GM18951 (cell line): ENCODE data around the gene UBE2D3.

Experiments used
- POLR2A ChIP-seq: IDR thresholded peaks from 4 replicates; pipeline ENCODE4 v1.6.1; 2011; ENCODE audit warnings: mild to moderate bottlenecking; ENCODE audit not compliant: insufficient read length, insufficient read depth; ENCODE audit errors: extremely low read depth
- in situ Hi-C: fragments of 300-500 bp; cut with MboI; formaldehyde crosslinking; loops from one replicate; pipeline ENCODE4 v1.12.0; 2022; ENCODE audit warnings: low sequenced_read_pairs, mixed read lengths, inconsistent platforms; ENCODE audit not compliant: unreplicated experiment

UBE2D3 gene

DNA sequence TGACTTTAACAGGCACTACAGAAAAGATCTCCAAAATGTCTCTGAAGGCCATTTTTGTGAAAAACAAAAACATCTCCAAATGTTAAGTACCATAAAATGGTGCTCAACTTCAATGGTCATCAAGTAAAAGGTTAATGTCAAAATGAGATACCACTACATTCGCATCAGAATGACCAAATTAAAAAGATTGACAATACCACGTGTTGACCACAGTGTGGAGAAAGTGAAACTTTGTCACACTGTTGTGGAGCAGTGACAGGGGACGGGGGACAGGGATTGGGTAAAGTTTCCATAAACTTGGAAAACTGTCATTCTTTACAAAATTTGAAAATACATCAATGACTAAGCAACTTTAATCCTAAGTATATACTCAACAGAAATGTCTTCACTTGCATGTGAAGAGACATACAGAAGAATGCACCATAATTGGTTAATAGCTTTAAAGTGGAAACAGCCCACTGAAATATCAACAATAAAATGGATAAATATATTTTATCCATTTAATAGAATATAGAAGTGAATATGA, 22.3 kb upstream of the UBE2D3 start:
- TF ChIP-seq POLR2A, result no peak
- in situ Hi-C loops, result no loop called here

DNA sequence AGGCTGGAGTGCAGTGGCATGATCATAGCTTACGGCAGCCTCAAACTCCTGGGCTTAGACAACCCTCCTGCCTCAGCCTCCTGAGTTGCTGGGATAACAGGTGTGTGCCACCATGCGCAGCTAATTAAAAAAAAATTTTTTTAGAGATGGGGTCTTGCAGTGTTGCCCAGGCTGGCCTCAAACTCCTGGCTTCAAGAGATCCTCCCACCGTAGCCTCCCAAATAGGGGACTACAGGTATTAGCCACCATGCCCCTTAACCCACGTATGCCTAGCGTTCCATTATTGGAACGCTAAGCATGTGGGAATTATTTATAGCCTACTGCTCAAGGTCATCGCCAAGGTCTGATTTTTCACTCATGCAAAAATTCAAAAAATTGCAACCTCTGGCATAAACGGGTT, 20.3 kb upstream of the UBE2D3 start:
- in situ Hi-C loops, result no loop called here
- no peak for TF ChIP-seq POLR2A

DNA sequence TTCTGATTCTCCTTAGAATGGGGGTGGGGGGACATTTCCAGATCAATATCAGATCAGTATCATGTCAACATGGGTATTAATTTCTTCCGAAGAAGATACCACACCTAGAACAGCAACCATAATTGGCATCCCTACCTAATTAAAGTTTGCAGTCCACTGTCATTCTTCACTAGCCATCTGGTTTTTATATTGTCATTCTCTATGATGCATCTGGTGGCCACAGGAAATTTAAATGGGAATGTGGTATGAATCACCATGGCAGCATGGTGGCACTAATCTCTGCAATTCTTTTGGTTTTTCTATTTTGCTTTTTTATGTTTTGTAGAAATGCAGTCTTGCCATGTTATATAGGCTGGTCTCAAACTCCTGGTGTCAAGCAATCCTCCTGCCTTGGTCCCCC, 16.6 kb upstream of the UBE2D3 start:
- in situ Hi-C loops, result no loop called here
- no peak for TF ChIP-seq POLR2A

DNA sequence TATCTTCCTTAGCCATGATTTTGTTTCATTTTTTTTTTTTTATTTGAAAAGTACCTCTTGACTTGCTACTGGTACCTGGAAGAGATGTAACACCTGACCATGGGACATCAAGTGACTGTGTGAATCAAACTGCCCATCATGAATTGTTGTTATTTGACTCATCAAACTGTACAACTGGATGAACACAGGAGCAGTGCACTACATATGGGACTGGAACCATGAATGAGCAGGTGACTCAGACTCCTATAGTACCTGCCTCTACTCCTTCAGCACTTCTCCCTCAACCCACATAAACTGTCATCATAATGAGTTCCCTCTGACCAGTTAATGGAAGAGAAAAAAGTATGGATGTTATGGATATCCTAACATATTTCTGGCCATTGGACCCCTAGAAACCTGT, 15.9 kb upstream of the UBE2D3 start:
- no peak for TF ChIP-seq POLR2A
- in situ Hi-C loops, result no loop called here

DNA sequence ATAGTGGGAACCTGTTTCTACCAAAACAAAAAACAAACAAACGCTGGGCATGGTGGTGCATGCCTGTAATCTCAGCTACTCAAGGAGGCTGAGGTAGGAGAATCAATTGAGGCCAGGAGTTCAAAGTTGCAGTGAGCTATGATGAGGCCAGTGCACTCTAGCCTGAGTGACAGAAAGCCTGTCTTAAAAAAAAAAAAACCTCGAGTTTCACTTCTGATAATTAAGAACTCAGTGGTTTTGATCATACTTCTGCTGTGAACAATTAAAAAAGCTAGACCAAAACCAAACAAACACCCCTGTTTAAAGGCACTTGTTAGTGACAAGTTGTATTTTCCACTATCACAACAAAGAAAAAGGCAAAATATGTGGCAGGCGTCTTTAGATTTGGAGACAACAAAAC, 15.0 kb upstream of the UBE2D3 start:
- in situ Hi-C loops, result no loop called here
- no peak for TF ChIP-seq POLR2A

DNA sequence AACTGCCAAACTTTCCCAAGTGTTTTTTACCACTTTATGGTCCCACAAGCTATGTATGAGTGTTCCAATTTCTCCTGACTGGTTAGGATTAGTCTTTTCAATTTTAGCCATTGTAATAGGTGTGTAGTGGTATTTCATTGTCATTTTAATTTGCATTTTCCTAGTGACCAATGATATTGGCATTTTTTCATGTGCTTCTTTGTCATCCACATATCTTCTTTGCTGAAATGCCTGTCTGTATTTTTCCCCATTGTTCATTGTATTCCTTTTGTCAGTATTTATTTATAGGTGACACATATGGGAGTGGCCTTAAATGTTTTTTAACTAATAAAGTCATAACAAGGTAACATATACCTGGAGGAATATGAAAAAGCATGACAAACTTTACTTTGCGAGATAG, 9.2 kb upstream of the UBE2D3 start:
- in situ Hi-C loops, result no loop called here
- TF ChIP-seq POLR2A, result no peak

DNA sequence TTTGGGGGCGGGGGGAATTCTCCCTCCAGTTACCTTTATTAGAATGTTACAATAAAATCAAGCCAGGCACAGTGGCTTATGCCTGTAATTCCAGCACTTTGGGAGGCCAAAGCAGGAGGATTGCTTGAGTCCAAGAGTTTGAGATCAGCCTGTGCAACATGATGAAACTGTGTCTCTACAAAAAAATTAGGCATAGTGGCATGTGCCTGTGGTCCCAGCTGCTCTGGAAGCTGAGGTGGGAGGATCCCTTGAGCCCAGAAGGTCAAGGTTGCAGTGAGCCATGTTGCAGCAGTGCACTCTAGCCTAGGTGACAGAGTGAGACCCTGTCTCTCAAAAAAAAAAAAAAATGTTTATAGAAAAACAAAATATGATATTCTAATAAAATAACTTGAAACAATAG, 5.3 kb upstream of the UBE2D3 start:
- TF ChIP-seq POLR2A, result no peak
- in situ Hi-C loops, result no loop called here

DNA sequence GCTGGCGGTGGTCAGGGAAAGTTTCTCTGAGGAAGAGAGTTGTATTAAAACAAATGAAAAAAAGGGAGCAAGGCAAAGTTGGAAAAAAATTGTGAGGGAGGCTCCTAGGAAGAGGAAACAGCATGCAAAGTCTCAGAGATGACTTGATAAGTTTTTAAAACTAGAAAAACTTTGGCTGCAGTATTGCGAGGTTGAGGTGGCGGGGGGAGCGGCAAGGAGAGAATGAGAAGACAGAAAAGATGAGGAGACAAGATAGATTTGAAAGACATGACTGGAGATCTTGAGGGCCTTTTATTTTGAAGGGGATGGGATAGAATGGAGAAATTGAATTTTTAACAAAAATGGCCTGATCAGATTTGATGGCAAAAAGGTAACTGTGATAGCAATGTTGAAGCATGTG, 4.8 kb upstream of the UBE2D3 start:
- TF ChIP-seq POLR2A, result no peak
- in situ Hi-C loops, result no loop called here

DNA sequence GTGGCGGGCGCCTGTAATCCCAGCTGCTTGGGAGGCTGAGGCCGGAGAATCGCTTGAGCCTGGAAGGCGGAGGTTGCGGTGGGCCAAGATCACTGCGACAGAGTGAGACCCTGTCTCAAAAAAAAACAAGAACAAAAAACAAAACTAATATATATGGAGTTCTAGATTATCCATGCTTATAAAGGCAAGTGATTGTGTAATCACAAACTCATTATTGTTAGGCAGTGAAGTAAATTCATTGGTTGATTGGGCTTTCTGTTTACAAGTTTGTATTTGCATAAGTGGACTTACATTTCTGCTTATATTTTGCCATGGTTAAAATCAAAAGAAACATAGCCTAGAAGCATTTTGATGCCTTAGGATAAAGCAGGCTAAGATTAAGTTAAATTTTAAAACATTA, 2.5 kb upstream of the UBE2D3 start:
- in situ Hi-C loops, result no loop called here
- no peak for TF ChIP-seq POLR2A

DNA sequence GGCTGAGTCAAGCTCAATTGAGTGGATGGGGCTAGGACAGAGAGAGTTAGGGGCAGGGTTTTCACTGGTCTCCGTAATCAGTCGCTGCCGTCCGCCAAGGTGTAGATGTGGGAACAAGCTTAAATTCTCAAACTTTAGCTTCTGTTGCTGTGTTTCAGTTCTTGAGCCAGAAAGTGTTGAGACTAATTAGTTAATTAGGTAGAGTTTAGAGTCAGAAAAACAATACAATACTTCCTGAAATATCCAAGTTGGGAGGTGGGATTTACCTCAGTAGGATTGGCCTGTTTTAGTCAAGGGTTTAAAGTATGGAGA, 1.1 kb upstream of the UBE2D3 start:
- TF ChIP-seq POLR2A, result no peak
- in situ Hi-C loops, result no loop called here

DNA sequence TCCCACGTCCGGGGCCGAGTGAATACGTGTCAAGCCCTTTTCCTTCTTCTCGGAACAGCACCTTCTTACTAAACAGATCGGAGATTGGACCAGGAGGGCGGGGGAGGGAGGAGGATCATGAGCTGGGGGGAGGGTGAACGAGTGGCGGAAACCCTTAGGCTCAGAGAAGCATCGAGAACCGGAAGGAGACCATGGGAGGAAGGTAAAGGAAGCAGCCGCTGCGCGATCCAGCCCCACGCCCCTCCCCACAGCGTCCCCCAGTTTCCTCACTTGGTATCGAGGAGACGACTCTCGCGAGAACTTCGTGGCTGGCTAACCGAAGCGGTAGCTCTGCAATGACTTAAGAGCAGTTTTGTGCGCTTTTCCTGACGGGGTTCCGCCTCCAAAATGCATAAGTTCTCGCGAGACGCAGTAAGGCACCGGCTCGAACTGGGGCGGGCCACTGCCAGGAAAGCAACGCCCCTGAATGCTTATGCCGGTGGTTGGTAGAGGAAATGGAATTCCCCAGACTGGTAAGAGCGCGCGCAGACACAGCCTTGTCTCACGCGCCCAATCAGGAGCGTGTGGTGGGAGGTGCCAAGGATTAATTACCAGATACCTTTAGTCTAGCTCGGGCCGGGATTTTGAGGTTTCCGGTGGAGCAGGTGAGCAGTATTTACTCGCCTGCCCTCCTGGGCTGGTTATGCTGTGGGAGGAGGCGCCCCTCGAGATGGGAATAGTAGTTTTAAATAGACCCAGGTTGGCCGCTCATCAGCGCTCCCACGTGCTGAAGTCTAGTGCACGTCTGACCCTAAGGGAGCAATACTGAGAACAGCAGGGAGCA, 534 bp upstream of the UBE2D3 start:
- in situ Hi-C loops, result no loop called here
- TF ChIP-seq POLR2A, result peak; percentile 80

DNA sequence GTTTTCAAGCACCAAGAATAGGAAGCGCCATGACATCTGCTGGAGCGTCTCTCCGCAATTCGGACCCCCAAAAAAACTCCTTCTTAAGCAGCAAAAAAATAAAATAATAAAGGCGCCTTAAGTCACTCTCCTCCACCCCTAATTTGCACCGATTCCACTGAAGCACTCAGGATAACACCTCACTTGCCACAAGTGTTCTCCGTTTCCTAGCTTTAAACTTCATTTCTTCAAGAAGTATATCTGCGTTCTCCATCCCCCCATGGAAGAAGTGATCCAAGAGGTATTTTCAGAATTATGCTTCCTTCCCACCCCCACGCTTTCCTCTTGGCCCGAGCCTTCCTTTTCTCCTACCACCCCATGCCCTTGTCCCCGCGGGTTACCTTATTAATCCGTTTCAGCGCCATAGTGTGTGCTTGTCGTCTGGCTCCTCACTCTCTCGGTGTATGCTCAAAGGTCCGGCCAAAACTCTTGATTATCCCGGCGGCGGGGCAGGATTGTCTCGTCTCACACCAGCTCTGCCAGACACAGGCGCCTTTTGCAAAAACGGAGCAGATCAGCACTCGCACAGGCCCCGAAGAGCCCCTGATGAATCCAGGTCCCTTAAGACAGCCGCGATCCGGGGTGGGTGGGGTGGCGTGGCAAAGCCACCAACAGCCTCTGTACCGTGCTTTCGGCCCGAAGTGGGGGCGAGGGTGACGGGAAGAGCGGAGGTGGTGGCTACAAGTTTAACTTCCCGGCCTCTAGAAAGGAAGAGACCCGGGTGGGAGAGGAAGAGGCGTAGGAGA, 1.1 kb downstream of the UBE2D3 start:
- in situ Hi-C loops, result no loop called here
- no peak for TF ChIP-seq POLR2A

DNA sequence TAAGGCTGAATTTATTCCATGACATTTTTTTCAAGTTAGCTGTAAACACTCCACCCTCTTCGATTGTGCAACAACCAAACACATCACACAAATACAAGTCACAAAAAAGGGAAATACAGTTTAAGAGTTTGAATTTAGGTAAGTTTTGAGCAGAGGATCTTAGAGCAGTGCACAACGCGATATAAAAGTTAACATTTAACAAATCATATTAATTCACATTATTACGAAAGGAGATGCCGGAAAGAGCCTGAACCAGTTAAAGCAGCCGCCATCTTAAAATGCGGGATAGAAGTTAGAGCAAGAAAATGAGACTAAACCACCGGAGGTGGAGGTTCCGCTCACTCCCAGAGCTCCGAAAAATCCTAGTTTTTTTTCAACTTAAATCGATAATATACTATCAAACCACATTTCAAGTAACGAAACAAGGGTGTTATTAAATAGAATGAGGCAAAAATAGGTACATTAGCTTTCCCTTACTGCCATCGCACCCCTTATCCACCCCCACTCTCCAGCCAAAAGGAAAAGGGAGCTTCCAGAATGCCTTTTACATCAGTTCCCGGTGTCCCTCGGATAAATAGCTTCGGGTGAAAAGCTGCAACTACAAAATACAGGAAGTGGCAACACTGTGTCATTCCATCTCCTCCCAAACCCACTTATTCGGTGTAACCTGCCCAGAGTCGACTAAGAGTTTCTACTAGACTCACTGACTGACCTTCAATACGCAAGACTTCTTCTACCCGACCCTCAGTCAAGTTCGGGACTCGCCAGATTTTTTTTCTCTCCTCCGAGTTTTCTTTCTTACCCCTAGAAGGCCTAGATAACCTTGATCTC, 1.9 kb downstream of the UBE2D3 start:
- in situ Hi-C loops, result no loop called here
- TF ChIP-seq POLR2A, result peak; percentile 34

DNA sequence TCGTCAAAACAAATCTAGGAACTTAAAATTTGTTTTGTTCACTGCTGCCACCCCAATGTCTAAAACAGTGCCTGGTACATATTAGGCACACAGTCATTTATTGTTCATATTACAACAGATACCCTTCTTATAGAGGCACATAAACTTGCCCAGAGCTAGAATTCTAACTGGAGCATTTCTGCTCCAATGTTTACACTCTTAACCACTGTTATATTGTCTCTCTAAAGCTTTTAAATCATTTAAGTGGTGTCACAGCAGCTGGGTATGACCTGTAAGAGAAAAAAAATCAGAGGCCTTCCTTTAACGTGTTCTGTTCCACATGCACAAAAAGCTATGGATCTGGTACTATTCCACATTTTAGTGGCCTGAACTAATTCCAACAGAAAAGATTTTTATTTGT, 3.0 kb downstream of the UBE2D3 start:
- in situ Hi-C loops, result no loop called here
- TF ChIP-seq POLR2A, result no peak

DNA sequence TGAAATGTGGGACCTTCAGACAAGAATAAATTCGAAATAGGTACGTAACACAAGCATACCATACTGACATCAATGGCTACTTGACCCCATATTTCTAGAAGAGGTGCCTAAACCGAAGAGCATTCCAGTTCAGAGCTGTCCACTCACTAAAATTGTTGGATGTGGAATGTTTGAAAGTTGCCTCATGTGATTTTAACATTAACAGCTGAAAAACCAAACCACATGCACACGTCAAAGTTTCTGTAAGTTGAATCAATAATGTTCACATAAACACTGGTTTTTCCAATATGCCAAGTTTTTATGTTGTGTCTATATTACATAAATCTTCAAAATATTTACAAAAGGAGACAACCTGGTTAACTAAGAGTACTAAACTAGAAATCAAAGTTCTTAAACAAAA, 3.5 kb downstream of the UBE2D3 start:
- in situ Hi-C loops, result no loop called here

More for the DNA sequence above, 3.5 kb downstream of the UBE2D3 start:
- no peak for TF ChIP-seq POLR2A
